Lower leg skin (tissue), 3 donors: ENCODE data around the gene LRFN2.

ENCODE experiments used
- CTCF ChIP-seq, 3 donors: fragments of 450-650 bp; IDR thresholded peaks; one replicate each; pipeline ENCODE4 v1.5.1; 2016; ENCODE audit warnings: antibody characterized with exemption in 3 of 3, mild to moderate bottlenecking in 3 of 3, moderate library complexity in 2 of 3
- POLR2A ChIP-seq, 2 donors: fragments of 450-650 bp; IDR thresholded peaks; one replicate each; pipeline ENCODE4 v1.6.1; 2016 to 2017; ENCODE audit warnings: antibody characterized with exemption in 2 of 2, mild to moderate bottlenecking in 1 of 2, moderate library complexity in 1 of 2

DNA sequence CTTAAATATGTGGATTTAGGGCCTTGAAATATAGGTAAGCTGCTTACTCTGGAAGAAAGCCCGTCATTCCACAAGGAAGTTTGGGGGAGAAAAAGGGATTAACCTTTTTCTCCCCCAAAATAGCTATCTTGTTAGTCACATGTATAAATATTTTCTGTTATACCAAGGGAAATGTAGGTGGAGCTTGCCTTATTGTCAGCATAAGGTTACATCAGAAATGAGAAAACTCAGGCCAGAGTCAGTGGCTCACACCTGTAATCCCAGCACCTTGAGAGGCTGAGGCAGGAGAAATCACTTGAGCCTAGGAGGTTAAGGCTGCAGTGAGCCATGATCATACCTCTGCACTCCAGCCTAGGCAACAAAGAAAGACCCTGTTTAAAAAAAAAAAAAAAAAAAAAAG lies 129.9 kb downstream of the LRFN2 start:
- TF ChIP-seq CTCF (IDR thresholded peaks at IDR 0.05) = no peak
- no peak for TF ChIP-seq POLR2A (IDR thresholded peaks at IDR 0.05)
